HG03108 (cell line): ENCODE results near the gene DGKZ.
A peak's percentile ranks its signal among the peaks of the same experiment; 100 is the strongest.
"Not testable (repeated sequence)": the region's sequence is repeated elsewhere in the genome, so short reads cannot be mapped to it uniquely, and the experiment has no call there.

ENCODE experiments used
- ATAC-seq: cut with Tn5 transposase; IDR thresholded peaks from one replicate; pipeline ENCODE4 v1.9.1; 2021; ENCODE audit warnings: moderate library complexity; ENCODE audit not compliant: unreplicated experiment

The DGKZ gene

GRCh38 chr11:46364791-46365190, 17.5 kb downstream of the DGKZ start:
- ATAC-seq, result no peak

- no peak for ATAC-seq
These were observed 19.0 kb downstream of the DGKZ start for GRCh38 chr11:46366260-46366659.

GRCh38 chr11:46366661-46367161, 19.4 kb downstream of the DGKZ start:
- no peak for ATAC-seq

GRCh38 chr11:46367244-46367915, 20.1 kb downstream of the DGKZ start:
- peak; percentile 63 for ATAC-seq

DNA sequence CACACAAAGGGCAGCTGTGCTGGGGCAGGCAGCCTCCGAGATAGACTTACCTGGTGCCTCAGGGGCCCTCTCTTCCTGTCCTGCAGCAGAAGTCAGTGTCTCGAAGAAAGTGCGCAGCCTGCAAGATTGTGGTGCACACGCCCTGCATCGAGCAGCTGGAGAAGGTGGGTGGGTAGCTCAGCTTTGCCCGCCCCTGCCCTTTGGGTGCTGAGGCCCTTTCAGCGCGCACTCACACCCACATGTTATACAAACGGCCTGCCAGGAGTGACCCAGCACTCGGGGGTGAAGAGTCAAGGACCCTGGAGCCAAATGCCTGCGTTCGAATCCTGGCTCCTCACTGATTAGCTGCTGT, 20.6 kb downstream of the DGKZ start:
- ATAC-seq, result no peak

GRCh38 chr11:46369458-46370152, 22.3 kb downstream of the DGKZ start:
- no peak for ATAC-seq

DNA sequence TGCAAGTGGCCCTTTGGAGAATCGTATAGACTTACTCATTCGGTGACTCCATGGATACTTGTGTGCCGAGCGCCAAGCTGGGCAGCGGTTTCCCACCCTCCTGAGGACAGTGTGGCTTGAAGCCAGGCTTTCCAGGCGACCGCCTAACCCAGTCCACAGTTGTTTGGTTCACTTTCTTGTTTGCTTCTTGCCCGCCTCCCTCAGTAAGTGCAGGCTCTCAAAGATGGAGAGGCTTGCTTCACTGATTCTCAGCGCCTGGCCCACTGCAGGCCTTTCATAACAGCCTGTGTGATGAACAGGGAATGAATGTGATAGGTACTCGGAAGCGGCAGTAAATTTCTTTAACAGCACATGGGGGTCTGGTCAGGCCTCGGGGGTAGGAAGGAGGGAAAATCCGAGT, 23.0 kb downstream of the DGKZ start:
- no peak for ATAC-seq

- not testable (repeated sequence) for ATAC-seq
These were observed 24.0 kb downstream of the DGKZ start for GRCh38 chr11:46371262-46371661.

GRCh38 chr11:46372086-46372485, 24.8 kb downstream of the DGKZ start:
- no peak for ATAC-seq

GRCh38 chr11:46372501-46372900, 25.2 kb downstream of the DGKZ start:
- ATAC-seq, result not testable (repeated sequence)

DNA sequence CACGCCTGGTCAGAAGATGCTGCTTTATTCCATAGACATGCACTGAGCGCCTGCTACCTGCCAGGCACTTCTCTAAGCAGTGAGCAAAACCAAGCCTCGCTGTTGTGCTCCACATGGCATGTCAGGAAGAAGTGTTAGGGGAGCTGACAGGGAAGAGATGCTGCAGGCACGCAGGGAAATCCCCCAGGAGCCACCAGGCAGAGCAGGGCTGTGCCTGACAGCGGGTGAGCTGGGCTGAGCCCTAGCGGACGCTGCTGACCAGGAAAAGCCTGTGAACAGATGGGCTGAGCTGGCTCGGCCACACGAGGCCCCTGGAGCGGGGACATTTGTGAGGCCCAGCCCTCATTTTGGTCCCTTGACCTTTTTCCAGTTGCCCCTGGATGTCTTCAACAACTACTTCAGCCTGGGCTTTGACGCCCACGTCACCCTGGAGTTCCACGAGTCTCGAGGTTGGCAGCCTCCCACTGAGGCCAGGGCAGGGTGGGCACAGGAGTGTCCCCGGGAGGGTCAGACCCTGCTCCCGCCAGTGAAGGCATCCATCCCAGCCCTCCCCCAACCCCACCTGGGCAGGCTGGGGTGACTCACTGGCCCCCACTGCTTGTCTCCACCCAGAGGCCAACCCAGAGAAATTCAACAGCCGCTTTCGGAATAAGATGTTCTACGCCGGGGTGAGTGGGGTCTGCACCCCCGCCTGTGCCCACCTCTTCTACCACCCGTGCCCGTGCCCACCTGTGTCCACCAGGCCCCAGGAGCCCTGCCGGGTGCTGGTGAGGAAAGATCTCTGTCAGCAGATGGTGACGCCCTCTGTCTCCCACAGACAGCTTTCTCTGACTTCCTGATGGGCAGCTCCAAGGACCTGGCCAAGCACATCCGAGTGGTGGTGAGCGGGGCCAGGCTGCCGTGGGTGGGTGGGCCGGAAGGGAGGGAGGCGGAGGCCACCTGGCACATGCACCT, 26.8 kb downstream of the DGKZ start:
- no peak for ATAC-seq

- ATAC-seq, result no peak
These were observed 27.6 kb downstream of the DGKZ start for GRCh38 chr11:46374815-46375214.

DNA sequence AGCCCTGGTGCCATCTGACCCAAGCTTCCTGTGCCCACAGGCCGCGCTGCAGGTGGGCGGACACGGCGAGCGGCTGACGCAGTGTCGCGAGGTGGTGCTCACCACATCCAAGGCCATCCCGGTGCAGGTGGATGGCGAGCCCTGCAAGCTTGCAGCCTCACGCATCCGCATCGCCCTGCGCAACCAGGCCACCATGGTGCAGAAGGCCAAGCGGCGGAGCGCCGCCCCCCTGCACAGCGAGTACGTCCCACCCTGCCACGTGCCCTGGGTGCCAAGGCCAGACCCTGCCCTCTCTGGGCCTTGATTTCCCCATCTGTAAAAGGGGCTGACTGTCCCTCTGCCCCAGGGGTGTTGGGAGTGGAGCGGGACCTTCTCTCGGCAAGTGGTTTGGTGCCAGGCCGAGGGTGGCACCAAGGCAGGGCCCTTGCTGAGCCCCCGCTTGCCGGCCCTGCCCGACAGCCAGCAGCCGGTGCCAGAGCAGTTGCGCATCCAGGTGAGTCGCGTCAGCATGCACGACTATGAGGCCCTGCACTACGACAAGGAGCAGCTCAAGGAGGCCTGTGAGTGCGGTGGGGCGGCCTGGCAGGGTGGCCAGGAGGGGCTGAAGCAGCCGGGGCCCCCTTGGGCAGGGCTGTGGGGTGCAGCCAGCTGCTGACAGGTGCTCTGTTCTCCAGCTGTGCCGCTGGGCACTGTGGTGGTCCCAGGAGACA, 28.3 kb downstream of the DGKZ start:
- no peak for ATAC-seq

DNA sequence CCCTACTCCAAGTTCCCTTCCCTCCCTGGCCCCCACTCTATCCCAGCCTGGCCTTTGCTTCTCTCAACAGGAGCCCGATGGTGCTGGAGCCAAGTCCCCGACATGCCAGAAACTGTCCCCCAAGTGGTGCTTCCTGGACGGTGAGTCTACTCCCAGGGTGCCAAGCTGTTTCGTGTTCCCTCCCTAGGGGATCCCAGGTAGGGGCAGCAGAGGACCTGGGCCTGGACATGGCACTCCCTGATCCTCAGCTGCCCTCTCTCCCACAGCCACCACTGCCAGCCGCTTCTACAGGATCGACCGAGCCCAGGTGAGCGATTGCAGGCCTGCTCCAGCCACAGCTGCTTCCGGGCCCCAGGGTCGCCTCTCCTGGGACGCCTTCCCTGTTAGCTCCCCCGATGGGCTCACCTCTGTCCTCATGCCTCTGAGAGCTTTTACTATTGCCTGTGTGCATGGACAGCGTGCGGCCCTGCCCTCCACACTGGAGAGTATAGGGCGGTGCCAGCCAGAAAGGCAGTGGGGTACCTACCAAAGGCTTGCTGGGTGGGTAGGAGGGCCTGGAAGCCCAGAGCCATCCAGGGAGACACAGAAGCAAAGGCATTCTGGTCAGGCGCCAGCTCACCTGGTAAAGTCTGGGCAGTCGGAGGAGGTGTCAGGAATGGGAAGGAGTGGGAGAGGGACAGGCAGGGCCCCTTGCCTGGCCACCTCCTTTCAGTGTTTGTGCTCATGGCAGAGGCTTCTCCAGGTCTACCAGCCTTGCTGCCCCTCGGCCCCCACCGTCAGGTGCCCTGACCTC, 29.2 kb downstream of the DGKZ start:
- no peak for ATAC-seq

DNA sequence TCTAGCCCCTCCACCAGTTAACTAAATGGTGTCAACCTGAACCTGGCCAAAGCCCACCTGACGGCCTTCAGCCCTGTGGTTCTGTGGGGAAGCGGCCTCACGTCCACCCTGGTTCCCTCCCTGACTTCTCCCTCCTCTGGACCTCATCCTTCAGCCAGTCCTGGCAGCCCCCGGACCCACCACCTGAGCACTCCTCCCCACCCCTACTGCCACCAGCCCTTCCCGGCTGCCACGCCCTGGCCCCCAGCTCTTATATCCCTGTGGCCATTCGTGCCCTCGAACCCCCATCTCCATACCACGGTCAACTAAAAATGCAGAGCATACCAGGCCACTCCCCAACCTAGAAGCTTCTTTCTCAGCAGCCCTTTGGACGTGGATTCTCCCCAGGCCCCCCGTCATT, 30.0 kb downstream of the DGKZ start:
- no peak for ATAC-seq

GRCh38 chr11:46377831-46378230, 30.6 kb downstream of the DGKZ start:
- no peak for ATAC-seq

DNA sequence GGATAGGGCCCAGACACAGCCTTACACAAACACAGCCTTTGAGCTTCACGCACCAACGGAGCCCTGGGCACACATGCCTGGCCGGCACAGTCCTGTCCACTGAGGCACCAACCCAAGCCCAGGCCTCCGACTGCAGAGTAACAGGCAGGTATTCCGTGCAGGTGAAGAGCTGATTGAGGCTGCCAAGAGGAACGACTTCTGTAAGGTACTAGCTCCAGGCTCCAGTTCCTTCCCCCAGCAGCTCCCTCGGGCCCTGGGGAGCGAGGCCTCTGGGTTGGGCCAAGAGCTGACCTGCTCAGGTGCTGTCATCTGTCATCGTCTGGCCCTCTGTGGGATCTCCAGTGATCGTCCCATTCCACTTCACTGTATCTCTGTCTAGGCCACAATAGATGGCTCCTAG, 31.0 kb downstream of the DGKZ start:
- no peak for ATAC-seq

GRCh38 chr11:46378811-46379481, 31.7 kb downstream of the DGKZ start:
- no peak for ATAC-seq

GRCh38 chr11:46379482-46380293, 32.4 kb downstream of the DGKZ start:
- not testable (repeated sequence) for ATAC-seq
